Stimulated activated naive CD8-positive, alpha-beta T cell treated with anti-CD3 and anti-CD28 coated beads, Interleukin-15, Interleukin-2, amounts not matched to agents 100 U/mL and 50 U/mL, for 24 hours (primary cell): Measurements from ENCODE around the gene WIPF1.
"Not testable (repeated sequence)": the region's sequence is repeated elsewhere in the genome, so short reads cannot be mapped to it uniquely, and the experiment has no call there.

Experiments
- ATAC-seq: fragments of 150-1000 bp; cut with Tn5 transposase; one replicate; pipeline ENCODE4 v1.10.0; 2021
- DNase-seq: peaks from one replicate; pipeline ENCODE4 v3.0.0; 2021

WIPF1 gene

DNA sequence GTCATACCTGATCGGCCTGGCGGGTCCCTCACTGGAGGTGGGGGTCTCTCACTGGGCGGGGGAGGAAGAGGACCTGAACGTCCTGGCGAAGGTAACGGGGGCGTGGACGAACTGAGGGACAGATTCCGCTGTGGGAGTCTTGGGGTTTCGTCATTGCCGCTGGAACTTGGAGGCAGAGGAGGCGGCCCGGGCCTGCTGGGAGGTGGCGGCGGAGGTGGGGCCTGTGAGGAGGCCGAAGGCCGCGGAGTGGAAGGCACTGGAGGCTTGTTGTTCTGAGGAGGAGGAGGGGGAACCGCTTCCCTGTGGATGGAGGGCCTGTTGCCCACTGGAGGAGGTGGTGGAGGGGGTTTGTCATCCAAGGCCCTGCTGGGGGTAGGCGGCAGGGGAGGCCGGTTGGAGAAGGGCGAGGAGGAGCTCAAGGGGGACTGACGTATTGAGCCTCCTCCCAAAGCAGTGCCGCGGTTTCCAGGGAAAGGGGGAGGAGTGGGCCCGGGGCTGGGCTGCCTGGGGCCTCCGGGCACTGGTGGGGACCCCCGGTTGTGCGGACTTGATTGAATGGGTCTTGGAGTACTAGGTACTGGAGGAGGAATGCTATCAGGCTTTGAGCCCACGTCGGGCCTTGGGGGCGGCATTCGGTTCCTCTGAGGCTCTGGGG is 25.8 kb downstream of the WIPF1 start:
- ATAC-seq, result peak; percentile 15

DNA sequence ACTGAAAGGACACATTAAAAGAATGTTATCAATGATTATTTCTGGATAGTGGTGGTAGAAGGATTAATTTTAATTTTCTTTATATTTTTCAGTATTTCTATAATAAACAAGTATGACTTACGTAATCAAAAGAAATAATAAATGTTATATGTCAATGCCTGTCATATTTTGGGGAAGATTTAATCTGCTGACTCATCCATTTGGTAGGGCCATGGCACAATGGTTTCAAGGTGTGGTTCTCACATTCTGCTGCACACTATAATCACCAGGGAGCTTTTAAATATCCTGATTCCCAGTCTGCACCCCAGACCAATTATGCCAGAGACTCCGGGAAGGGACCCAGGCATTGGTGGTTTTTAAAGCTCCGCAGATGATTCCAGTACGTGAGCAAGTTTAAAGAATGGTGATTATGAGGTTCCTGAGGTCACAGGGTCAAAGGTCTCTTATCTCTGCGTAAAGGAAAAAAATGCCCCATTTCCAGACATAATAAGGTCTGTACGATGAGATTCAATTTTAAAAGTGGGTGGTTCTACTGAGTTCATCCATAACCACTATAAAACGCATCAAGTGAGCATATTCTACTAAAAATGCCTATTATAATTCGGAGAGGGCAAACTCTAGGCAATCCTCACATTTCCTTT is 27.2 kb downstream of the WIPF1 start:
- ATAC-seq (no peak), DNase-seq (no peak)

More for the DNA sequence above, 25.8 kb downstream of the WIPF1 start:
- no peak for DNase-seq

DNA sequence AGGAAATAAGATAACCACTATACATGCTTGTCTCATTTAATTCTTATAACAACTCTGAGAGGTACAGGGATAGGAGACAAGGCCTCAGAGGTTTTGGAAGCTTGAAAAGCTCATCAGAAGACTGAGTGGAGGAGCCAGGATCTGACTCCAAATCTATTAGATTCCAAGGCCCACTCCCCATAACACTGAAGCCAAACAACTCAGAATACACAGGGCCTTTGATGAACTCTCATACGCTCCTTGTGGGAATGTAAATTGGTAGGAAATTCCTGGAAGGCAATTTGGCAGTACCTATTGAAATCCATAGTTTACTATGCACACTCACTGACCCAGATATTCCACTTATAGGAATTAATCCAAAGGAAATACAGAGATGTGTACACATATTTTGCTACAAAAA is 27.9 kb downstream of the WIPF1 start:
- no peak for DNase-seq
- no peak for ATAC-seq

DNA sequence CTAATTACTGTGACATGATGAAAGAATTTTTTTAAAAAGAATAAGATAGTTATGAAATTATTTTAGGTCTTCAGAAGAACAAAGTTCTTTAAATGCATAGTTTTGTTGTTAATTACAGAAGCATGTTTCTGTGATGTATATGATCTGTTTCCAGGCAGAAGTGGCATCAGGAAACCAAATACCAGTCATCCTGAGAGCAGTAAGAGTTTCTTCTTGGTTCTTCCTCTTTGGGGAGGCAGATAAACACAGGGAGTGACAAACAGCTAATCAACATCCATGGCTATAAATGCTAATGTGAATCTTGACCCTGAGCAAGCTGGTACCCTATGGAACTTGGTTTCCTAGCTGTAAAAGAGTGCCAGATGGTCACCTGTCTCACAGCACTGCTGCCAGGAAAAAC is 29.2 kb downstream of the WIPF1 start:
- peak; percentile 48 for ATAC-seq

DNA sequence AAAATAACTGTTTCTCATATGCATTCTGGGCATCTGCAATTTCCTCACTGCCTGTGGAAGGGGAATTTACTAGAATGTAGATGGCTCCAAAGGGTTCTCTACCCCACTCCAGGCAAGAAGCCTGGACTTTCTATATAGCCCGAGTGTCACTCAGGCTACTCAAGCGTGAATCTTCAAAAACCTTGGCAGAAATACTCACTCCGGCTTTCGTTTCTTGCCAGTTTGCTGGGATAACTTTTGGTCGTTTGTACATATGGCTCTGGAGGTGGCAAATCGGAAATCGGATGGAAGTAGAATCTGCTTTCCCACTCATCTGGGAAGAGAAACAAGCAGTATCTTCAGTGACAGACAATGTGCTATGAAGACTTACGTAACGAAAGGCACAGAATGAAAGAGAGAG is 30.7 kb downstream of the WIPF1 start:
- DNase-seq (no peak), ATAC-seq (no peak)

More for the DNA sequence above, 29.2 kb downstream of the WIPF1 start:
- no peak for DNase-seq

DNA sequence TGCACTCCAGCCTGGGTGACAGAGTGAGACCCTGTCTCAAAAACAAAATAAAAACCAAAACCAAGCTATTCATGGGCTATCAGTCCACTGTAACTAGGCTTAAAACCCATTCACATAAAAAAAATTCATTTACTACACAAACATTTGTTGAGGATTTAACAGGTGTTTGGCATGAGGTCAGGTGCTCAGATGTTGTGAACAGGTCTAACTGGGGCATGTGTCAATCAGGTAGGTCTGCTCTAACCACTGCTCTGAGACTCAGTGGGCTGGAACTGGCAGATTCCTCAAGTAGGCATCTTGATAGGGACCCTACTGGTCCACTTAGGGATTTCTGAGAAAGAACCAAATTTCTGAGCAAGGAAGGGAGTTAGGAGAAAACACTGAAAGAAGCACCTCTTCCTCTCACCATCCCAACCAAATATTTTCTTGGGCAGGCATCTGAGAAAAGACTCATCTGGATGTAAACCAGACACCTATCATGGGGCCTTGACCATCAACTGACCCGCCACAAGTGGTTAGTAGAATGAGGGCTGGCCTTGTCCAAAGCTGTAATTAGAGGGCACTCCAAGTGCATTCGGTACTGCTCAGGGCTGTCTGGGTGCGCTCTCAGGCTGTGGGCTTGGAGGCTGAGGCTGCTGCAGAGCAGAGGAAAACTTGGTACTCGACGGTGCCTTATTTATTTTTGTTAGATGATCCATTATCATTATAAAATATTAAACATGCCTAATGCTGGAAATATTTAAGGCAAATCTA is 33.9 kb downstream of the WIPF1 start:
- DNase-seq (no peak), ATAC-seq (no peak)

DNA sequence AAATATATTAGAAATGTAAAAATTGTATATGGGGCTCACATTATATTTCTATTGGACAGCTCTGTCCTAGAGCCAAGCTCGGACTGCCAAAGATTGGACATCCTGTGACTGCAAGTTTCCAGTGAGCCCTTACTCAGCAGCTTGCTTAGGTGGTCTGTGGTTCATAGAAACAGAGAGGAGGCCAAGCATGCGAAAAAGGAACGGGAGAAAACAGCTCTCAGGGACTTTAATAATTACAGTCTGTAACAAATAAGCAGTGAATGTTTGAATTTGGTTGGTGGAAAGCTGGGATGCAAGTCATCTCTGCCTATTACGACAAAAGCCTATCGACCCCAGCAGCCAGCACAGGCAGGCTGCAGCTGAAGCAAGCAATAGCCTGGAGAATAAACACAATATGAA is 35.6 kb downstream of the WIPF1 start:
- no peak for DNase-seq
- ATAC-seq, result no peak

DNA sequence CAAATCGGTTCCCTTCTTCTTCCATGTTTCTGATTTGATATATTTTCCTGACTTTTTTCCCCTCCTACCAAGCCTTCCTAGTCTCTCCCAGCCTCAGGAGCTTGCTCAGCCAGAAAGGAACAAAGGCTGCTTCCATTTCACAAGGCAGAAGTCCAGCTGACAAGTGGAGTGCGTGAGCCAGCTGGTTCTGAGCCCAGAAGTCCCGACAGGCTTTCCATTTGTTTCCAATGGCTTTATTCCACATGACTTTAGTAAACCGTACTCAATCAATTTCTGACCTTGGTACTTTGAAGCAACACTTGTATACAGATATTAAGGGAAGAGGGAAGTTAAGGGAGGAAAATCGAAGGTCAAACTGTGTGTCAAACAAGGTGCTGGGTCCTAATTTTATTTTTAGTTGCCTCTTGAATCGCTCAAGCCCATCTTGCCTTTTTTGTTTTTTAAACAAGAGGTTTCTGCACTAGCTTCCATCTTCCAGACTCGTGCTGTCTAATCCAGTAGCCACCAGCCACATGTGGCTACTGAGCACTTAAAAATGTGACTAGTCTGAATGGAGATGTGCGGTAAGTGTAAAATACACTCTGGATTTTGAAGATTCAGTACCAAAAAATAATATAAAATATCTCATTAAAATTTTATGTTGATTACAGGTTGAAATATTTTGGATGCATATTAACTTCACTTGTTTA is 36.2 kb downstream of the WIPF1 start:
- ATAC-seq (no peak), DNase-seq (no peak)

DNA sequence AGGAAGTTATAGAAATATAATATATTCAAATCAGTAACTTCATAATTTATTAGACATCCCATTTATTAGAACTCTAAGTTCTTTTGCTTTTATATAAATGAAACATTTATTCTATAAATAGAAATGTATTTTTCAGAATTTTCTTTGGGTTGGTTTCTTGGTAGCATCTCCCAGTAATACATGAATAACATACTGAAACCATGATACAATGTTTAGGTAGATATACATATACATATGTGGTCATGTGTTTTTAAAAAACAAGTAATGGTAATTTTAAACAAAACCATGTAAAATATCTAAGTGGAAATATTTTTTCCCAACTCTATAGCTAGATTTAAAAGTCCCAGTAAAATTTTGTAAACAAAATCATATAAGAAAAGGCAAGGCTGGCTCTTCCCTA is 36.9 kb downstream of the WIPF1 start:
- ATAC-seq, result no peak

DNA sequence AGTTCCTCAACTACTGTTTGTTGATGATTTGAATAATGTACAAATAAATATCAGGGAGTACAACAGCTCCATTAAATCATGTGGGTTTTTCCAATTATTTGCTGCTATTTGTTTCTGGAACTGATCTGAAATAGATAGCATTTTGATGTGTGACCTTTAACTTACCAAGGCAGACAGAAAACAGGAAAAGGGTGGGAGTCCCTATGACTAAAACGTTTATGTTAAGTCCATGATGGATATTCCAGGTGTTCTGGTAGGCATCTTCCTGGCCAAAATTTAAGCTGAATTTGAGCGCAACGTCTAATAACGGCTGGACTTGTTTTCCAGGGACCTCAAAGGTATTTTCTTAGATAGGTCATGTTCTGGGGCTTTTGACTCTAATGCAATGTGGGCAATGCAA is 41.6 kb downstream of the WIPF1 start:
- ATAC-seq, result no peak

More for the DNA sequence above, 36.9 kb downstream of the WIPF1 start:
- DNase-seq, result no peak

DNA sequence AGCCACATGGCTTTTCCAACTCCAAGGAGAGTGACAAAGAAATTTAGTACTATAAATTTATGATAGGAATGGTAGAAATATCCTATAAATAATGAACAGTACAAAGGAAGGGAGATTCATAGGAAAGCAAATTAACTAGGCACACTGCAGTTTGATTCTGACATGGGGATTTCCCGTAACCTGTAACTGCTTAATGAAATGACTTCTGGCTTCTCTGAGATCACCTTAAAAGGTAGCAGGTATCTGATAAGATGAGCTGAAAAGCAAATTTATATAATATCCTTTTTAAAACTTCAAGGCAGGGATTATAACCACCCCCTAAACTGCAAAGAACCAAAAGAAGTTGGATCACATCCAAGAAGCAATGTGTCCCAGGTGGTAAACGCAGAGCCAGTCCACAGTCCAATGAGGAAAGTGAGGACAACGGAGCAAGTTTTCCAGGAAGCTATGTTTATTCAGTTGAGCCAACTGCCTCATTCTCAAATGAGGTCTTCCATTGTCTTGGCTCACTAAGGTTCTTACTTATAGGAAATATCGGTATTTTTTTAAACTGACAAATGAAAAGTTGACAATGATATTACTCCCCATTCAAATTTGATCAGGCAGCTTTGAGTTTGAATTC is 43.0 kb downstream of the WIPF1 start:
- no peak for DNase-seq
- ATAC-seq, result no peak

More for the DNA sequence above, 41.6 kb downstream of the WIPF1 start:
- no peak for DNase-seq

DNA sequence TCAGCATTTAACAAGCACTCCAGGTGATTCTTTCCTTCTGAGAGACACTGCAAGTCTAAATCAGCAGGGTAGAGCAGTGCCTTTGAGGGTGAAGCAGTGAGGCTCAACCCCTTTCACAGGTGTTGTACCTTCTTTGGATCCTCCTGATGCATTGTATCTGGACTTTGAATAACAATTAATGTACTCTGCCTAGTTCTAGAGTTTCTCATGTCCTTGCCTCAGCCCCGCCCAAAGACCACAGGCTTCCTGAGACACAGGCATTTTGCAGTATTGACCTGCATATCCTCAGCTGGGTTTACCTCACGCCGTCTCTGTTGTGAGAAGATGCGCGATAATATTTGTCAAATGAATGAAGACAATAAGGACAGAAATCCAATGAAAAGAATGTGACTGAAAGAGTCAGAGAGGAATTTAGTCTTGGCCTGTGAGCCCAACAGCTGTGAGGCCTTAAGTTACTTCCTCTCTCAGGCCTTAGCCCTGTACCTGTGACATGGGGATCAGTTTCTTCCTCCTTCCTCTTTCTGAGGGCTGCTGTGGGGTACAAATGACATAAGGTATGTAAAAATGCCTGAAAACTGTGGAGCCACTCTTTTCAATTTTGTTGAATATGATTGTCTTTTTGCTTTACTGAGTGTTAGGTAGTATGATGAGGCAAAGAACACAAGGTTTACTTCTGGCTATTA is 43.7 kb downstream of the WIPF1 start:
- no peak for DNase-seq
- ATAC-seq, result peak; percentile 10

DNA sequence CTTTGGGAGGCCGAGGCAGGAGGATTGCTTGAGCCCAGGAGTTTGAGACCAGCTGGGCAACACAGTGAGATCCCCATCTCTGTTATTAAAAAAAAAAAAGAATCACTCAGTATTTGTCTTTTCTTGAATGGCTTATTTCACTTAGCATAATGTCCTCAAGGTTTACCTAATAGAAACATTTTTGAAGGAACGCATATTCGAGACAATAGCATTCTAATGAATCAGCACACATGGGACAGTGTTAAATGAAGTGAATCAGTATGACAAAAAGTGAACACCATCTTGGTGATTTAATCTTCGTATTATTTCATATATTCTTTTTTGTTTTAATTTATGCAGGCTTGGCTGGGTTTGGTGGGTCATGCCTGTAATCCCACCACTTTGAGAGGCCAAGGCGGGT is 44.7 kb downstream of the WIPF1 start:
- ATAC-seq (no peak), DNase-seq (no peak)

DNA sequence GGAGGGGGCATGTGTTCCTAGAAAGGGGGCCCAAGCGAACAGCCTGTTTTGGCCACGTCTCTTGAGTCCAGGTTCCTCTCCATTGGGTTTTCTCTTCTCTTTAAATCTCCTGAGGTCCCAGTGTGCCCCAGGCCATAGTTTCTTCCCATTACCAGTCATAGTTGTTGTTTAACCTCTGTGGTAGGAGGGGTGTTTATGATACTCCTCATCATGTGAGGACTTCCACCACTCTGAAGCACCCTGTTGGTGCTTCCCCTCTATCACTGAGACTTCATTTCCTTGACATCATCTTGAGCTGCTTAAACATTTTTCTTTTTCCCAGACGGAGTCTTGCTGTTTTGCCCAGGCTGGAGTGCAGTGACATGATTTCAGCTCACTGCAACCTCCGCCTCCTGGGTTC is 45.9 kb downstream of the WIPF1 start:
- ATAC-seq (no peak), DNase-seq (no peak)

DNA sequence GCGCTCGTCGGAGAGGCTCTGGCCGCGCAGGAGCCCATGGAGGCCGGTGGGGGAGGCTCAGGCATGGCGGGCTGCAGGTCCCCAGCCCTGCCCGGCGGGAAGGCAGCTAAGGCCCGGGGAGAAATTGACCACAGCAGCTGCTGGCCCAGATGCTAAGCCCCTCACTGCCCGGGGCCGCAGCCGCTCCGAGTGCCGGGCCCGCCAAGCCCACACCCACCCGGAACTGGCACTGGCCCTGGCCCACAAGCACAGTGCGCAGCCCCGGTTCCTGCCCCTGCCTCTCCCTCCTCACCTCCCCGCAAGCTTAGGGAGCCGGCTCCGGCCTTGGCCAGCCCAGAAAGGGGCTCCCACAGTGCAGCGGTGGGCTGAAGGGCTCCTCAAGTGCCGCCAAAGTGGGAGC is 49.0 kb downstream of the WIPF1 start:
- DNase-seq, ATAC-seq: not testable (repeated sequence)

DNA sequence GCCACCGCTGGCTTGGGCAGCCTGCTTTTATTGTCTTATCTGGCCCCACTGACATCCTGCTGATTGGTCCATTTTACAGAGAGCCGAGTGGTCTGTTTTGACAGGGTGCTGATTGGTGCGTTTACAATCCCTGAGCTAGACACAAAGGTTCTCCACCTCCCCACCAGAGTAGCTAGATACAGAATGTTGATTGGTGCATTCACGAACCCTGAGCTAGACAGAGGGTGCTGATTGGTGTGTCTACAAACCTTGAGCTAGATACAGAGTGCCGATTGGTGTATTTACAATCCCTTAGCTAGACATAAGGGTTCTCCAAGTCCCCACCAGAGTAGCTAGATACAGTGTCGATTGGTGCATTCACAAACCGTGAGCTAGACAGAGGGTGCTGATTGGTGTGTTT is 49.6 kb downstream of the WIPF1 start:
- DNase-seq, ATAC-seq: not testable (repeated sequence)

DNA sequence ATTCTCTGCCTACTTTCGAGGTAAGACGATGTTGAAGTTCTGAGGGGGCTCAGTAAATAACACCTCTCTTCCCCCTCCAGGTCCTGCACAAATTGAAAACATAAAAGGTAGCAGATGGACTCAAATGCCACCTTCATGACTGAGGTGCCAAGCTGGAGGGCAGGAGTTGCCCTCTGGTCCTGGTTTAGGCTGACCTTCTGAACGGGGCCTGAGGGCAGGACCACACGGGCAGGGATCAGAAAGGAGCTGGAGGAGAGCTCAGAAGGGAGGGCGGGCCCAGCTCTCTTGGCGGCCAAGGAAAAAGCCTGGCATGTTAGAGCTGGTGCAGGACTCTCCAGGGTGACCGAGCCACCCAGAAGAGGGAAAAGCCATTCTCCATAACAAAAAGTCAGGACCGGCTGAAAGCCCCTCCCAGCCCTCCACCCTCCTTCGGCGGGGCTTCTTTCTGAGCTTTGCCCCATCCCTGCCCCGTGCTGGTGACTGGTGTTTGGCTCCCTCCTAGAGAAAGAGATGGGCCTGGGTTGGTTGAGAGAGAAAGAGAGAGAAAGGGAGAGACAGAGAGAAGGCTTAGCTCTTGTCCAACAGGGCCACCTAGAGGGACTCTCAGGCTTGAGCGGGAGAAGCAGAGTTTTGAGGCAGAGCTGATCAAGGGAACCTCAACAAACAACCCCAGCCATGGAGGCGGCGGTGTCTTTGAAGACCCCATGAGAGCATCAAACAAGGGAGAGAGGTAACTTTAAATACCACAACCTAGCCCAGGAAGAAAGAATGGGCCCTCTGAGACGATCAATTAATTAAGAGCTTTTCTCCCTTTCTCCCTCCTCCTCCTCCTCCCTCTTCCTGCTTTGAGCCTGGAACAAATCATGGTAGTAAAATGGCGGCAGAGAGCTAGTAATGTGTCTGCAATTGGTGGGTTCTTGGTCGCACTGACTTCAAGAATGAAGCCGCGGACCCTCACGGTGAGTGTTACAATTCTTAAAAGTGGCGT is 50.8 kb downstream of the WIPF1 start:
- peak; percentile 76 for ATAC-seq
- DNase-seq, result peak; percentile 36

DNA sequence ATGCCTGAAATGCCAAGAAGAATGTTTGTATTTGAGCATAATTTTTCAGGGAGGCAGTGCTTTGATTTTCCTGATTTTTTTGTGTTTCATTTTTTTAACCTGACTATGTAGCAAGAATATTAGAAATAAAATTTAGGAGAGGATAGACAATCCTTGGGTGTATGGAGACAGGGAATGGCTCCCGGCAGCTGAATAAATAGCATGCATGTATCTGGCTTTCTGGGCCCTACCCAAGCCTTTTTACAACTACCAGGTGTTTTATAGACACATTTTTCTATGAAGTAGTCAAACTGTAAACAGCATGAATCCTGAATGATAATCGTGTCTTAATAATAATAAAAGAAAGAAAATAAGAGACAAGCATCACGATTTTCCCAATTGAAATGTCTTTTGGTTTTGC is 52.4 kb downstream of the WIPF1 start:
- ATAC-seq (no peak), DNase-seq (no peak)

DNA sequence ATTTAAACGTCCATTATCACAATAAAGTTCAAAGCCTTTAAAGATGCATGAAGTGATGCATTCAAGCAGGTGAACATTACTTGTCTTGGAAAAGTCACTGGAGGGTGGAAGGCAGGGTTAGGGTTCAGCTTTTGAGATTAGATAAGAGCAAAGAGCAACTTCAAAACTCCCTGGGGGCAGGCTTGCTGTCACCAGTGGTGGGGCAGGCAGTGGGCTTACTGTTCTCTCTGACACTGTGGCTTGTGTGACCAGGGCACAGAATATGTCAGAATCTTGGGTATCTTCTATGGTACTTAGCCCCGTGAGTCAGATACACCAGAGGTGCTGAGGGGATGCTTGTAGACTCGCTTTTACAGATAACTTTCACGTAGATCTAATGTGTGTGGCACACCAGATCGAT is 52.8 kb downstream of the WIPF1 start:
- ATAC-seq (no peak), DNase-seq (no peak)

DNA sequence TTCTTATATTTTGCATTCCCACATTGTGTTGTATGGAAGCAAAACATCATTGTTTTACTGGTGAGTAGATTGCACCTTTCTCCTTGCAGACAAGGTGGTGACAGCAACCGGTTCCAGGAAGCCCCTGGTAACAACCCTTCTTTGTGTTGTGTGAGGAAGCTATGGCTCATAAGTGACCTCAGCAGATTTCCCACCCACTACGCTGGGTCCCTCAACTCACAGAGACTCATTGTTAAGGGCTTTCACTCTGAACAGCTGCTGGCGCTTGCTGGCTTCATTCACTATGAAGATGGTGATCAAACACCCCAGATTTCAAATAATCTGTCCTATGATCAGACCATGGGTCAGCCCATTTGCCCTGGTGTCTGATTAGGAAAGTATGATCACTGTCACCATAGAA is 53.4 kb downstream of the WIPF1 start:
- ATAC-seq (peak; percentile 78), DNase-seq (no peak)
